HG03045 (cell line): Measurements from ENCODE around the gene NOC2L.
"Not testable (repeated sequence)": the region's sequence is repeated elsewhere in the genome, so short reads cannot be mapped to it uniquely, and the experiment has no call there.

Source experiments
- ATAC-seq: cut with Tn5 transposase; IDR thresholded peaks from one replicate; pipeline ENCODE4 v1.9.1; 2021; ENCODE audit warnings: mild to moderate bottlenecking, moderate library complexity; ENCODE audit not compliant: unreplicated experiment

The NOC2L gene

GRCh38 chr1:963746-964525, 4.9 kb upstream of the NOC2L start:
- ATAC-seq, result no peak

- no peak for ATAC-seq
These were observed 4.2 kb upstream of the NOC2L start for GRCh38 chr1:963301-963651.

- no peak for ATAC-seq
These were observed 3.6 kb upstream of the NOC2L start for GRCh38 chr1:962381-963300.

- no peak for ATAC-seq
These were observed 2.1 kb upstream of the NOC2L start for GRCh38 chr1:961132-961669.

- ATAC-seq, result peak; percentile 33
These were observed 1.5 kb upstream of the NOC2L start, which contains the start of gene KLHL17 for GRCh38 chr1:960363-961131. KLHL17 (plus strand) TSS chr1:960584; CDS start chr1:960694, 110 bp downstream.

- no peak for ATAC-seq
These were observed 791 bp upstream of the NOC2L start for GRCh38 chr1:959731-960362.

- ATAC-seq, result no peak
These were observed 2.4 kb downstream of the NOC2L start for GRCh38 chr1:956636-957035.

- no peak for ATAC-seq
These were observed 3.6 kb downstream of the NOC2L start for GRCh38 chr1:955474-955873.

GRCh38 chr1:954927-955326, 4.1 kb downstream of the NOC2L start:
- no peak for ATAC-seq

- ATAC-seq, result no peak
These were observed 5.3 kb downstream of the NOC2L start for GRCh38 chr1:953524-954320.

- no peak for ATAC-seq
These were observed 6.5 kb downstream of the NOC2L start for GRCh38 chr1:952603-953002.

GRCh38 chr1:952201-952600, 6.9 kb downstream of the NOC2L start:
- no peak for ATAC-seq

- ATAC-seq, result no peak
These were observed 7.7 kb downstream of the NOC2L start for GRCh38 chr1:951364-951763.

GRCh38 chr1:950881-951280, 8.2 kb downstream of the NOC2L start:
- ATAC-seq, result no peak

GRCh38 chr1:950268-950667, 8.8 kb downstream of the NOC2L start:
- ATAC-seq, result no peak

- no peak for ATAC-seq
These were observed 11.1 kb downstream of the NOC2L start for GRCh38 chr1:947958-948357.

GRCh38 chr1:946811-947210, 12.2 kb downstream of the NOC2L start:
- not testable (repeated sequence) for ATAC-seq

GRCh38 chr1:945688-946556, 13.1 kb downstream of the NOC2L start:
- ATAC-seq, result no peak
